22Rv1 (cell line): ENCODE data around the gene USP32.
"Not testable (repeated sequence)": the region's sequence is repeated elsewhere in the genome, so short reads cannot be mapped to it uniquely, and the experiment has no call there.

ENCODE experiments used
- ZFX ChIP-seq: fragments of 450-650 bp; IDR thresholded peaks from 2 replicates; pipeline ENCODE4 v1.6.1; 2017; ENCODE audit warnings: antibody characterized with exemption, borderline replicate concordance
- TF ChIP-seq, protein P1 (sequence below): fragments of 450-650 bp; IDR thresholded peaks from 2 replicates; pipeline ENCODE4 v1.5.1; 2017; ENCODE audit warnings: mild to moderate bottlenecking

DNA sequence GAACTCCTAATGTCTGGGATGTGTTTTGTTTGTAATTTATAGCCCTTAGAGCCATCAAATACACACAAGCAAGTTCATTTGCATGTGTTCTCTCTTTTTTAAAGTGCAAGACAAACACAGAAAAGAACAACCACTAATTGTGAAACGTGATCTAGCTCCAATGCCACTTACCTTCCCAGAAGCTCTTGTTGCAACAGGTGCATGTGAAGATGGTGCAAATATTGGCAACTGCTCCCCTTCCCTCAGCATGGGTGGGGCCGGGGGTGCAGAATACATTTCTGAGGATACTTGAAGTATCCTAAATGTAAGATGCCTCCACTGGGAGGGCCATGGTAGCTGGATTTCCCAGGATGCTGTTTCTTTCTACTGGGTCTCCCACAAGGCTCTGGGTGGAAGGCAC is 213.8 kb downstream of the USP32 start:
- TF ChIP-seq, protein P1, sequence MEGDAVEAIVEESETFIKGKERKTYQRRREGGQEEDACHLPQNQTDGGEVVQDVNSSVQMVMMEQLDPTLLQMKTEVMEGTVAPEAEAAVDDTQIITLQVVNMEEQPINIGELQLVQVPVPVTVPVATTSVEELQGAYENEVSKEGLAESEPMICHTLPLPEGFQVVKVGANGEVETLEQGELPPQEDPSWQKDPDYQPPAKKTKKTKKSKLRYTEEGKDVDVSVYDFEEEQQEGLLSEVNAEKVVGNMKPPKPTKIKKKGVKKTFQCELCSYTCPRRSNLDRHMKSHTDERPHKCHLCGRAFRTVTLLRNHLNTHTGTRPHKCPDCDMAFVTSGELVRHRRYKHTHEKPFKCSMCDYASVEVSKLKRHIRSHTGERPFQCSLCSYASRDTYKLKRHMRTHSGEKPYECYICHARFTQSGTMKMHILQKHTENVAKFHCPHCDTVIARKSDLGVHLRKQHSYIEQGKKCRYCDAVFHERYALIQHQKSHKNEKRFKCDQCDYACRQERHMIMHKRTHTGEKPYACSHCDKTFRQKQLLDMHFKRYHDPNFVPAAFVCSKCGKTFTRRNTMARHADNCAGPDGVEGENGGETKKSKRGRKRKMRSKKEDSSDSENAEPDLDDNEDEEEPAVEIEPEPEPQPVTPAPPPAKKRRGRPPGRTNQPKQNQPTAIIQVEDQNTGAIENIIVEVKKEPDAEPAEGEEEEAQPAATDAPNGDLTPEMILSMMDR: not testable (repeated sequence)
- TF ChIP-seq ZFX: not testable (repeated sequence)
